Left ventricle myocardium inferior (tissue), 1 donor: ENCODE results near the gene BMF. TPM values are rescaled to one million over a fixed set of nuclear protein-coding genes. Genes with fewer than 3 reads are reported as not detected.
"Not testable (repeated sequence)": the region's sequence is repeated elsewhere in the genome, so short reads cannot be mapped to it uniquely, and the experiment has no call there.

ENCODE experiments used
- DNase-seq: peaks from one replicate; pipeline ENCODE4 v3.0.0-alpha.2; 2020
- H3K27ac ChIP-seq: fragments of 200-600 bp; replicated peaks from 2 replicates; pipeline ENCODE4 v1.8.0; 2021
- H3K27me3 ChIP-seq: fragments of 200-600 bp; 2 replicates; pipeline ENCODE4 v1.8.0; 2021; ENCODE audit warnings: low read depth
- H3K36me3 ChIP-seq: fragments of 200-600 bp; 2 replicates; pipeline ENCODE4 v1.8.0; 2021
- H3K4me1 ChIP-seq: fragments of 200-600 bp; 2 replicates; pipeline ENCODE4 v1.8.0; 2021
- H3K4me3 ChIP-seq: fragments of 200-600 bp; 2 replicates; pipeline ENCODE4 v1.8.0; 2021; ENCODE audit warnings: mild to moderate bottlenecking, moderate library complexity
- H3K9me3 ChIP-seq: fragments of 200-600 bp; replicated peaks from 2 replicates; pipeline ENCODE4 v1.8.0; 2021
- intact Hi-C: fragments of 100-400 bp; cut with micrococcal nuclease; formaldehyde crosslinking; loops from one replicate; pipeline ENCODE4 v1.11.0; 2022
- long read RNA-seq: library from polyadenylated mRNA; unstranded; transcript quantifications from one replicate; pipeline ENCODE4 v2.0.0, GENCODE V29; 2021
- total RNA-seq: library from RNA; stranded (reverse); fragmentation: NEBNext Ultra II Directional; extraction: Animal tissue kit (Norgen Biotek cat#: 25700); gene quantifications from one replicate; pipeline ENCODE4 v1.2.1, GENCODE V29; 2021
- TF ChIP-seq, protein P1 (sequence below): fragments of 200-600 bp; IDR thresholded peaks from 2 replicates; pipeline ENCODE4 v1.8.0; 2021; ENCODE audit warnings: antibody characterized with exemption, mild to moderate bottlenecking, borderline replicate concordance
- donor health status: DM: no; HTN: yes; CAD: no; lungs with severe emphysema.

BMF gene
- 3.1 TPM for total RNA-seq
- long read RNA-seq, full-length matches to known transcripts: 1 of 3 reads
- long read RNA-seq, partial matches to known transcripts: 1 of 3 reads
- long read RNA-seq, other reads (novel, unspliced or antisense): 1 of 3 reads

DNA sequence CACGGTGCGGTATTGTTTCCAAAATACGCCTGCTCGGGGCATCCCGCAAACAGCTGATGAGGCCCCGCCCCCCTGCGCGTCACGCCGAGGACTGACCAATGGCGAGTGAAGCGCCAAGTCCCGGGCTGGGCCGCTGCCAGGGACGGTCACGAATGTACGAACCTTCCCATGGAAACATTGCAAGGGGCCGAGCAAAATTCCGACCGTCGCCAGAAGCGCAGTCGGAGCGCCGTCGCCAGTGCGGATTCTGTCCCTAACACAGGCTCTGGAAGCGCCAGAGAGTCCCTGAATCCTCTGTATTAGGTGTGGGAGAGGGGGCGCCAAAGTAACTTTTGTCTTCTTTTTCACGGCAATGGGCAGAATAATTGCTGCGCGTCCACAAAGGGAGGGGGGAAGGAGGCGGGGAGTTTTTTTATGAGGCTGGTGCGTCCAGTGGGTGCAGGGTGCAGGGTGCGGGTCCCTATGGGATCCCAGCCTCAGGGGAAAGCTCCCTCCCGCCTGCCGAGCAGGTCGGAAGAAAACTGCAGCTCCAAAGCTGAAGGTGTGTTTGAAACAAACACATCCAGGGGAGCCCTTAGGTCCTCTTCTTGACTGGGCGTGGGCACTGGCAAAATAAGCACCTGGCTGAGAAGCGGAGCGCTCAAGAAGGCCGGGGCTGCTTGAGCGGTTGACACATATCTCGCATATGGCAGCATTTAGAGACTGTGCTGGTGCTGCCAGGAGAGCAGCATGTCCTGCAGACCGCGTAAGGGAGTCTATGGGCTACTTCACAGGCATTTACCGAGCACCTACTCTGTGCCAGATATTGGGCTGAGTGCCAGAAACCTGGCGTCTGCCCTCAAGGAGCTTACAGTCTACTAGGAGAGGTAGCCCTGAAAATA, at the start of gene BMF:
Gene BMF (minus strand): TSS at position 25 of the 881 bp plus-strand sequence. CDS start 2,793 bp downstream, outside the sequence.
- TF ChIP-seq, protein P1, sequence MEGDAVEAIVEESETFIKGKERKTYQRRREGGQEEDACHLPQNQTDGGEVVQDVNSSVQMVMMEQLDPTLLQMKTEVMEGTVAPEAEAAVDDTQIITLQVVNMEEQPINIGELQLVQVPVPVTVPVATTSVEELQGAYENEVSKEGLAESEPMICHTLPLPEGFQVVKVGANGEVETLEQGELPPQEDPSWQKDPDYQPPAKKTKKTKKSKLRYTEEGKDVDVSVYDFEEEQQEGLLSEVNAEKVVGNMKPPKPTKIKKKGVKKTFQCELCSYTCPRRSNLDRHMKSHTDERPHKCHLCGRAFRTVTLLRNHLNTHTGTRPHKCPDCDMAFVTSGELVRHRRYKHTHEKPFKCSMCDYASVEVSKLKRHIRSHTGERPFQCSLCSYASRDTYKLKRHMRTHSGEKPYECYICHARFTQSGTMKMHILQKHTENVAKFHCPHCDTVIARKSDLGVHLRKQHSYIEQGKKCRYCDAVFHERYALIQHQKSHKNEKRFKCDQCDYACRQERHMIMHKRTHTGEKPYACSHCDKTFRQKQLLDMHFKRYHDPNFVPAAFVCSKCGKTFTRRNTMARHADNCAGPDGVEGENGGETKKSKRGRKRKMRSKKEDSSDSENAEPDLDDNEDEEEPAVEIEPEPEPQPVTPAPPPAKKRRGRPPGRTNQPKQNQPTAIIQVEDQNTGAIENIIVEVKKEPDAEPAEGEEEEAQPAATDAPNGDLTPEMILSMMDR: peak; percentile 42
- Histone ChIP-seq H3K27me3 (peaks cover 13% of the 10 kb centered on the region), H3K4me3 (peak within 1 kb of the TSS; percentile 89), H3K4me1 (peaks cover 50% of the 10 kb centered on the region), H3K36me3 (no peaks in the 10 kb centered on the region), H3K9me3 (no peaks in the 10 kb centered on the region), H3K27ac (peak within 1 kb of the TSS; percentile 86)
- peak; percentile 100 for DNase-seq
- intact Hi-C loops: loop anchor here (10.0 kb wide), 1 partner anchor 64 kb away; no protein-coding TSS in a partner anchor

- DNase-seq: no peak
- Histone ChIP-seq H3K36me3 (no peaks in the 10 kb centered on the region), H3K27ac (no peak overlapping the region), H3K4me1 (peaks cover 12% of the 10 kb centered on the region), H3K9me3 (no peaks in the 10 kb centered on the region), H3K27me3 (no peaks in the 10 kb centered on the region), H3K4me3 (no peak overlapping the region)
- intact Hi-C loops: no loop called here
- TF ChIP-seq, protein P1: no peak
These were observed 49.2 kb upstream of the BMF start for GRCh38 chr15:40157778-40158447.

GRCh38 chr15:40155270-40155910, 46.7 kb upstream of the BMF start:
- no peaks in the 10 kb centered on the region for H3K36me3 ChIP-seq
- TF ChIP-seq, protein P1: no peak
- H3K4me3 ChIP-seq: no peak overlapping the region
- peaks cover 1% of the 10 kb centered on the region for H3K4me1 ChIP-seq
- no peaks in the 10 kb centered on the region for H3K9me3 ChIP-seq
- H3K27me3 ChIP-seq: peaks cover 4% of the 10 kb centered on the region
- intact Hi-C loops: no loop called here
- no peak for DNase-seq
- no peak overlapping the region for H3K27ac ChIP-seq

- H3K36me3 ChIP-seq, DNase-seq, H3K4me1 ChIP-seq, H3K27ac ChIP-seq, intact Hi-C loops, H3K9me3 ChIP-seq, H3K27me3 ChIP-seq, H3K4me3 ChIP-seq: not testable (repeated sequence)
These were observed 46.1 kb upstream of the BMF start for GRCh38 chr15:40154821-40155220.

DNA sequence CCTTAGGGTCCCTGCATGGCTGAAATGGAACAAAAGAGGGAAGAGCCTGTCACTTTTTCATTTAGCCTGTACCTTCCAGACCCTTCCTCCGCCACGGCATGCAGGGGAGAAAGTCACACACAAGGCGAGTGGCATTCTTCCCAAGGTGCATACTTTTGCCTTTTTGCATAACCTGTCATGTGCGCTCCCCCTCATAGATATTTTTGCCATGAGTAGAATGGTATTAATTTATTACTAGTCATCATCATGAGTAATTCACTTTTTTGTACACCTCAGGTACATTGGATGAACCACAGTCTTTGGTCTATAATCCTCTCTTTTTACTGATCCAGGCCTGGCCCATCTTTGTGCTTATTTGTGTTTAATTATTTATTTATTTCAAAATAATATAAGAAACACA, 43.3 kb upstream of the BMF start:
- Histone ChIP-seq H3K36me3 (no peaks in the 10 kb centered on the region), H3K9me3 (no peaks in the 10 kb centered on the region), H3K4me1 (no peaks in the 10 kb centered on the region), H3K27ac (no peak overlapping the region), H3K4me3 (no peak overlapping the region), H3K27me3 (peaks cover 4% of the 10 kb centered on the region)
- TF ChIP-seq, protein P1: no peak
- intact Hi-C loops: no loop called here
- no peak for DNase-seq
